C4-2B (cell line): ENCODE data around the gene TMEM221.

Source experiments
- H3K27ac ChIP-seq: fragments of 450-650 bp; 2 replicates; pipeline ENCODE4 v1.5.1; 2017
- ZFX ChIP-seq: fragments of 450-650 bp; IDR thresholded peaks from 2 replicates; pipeline ENCODE4 v1.6.1; 2017
- TF ChIP-seq, protein P1 (sequence below): fragments of 450-650 bp; conservative IDR thresholded peaks from 2 replicates; pipeline ENCODE4 v1.5.1; 2017; ENCODE audit warnings: mild to moderate bottlenecking

TMEM221 gene

DNA sequence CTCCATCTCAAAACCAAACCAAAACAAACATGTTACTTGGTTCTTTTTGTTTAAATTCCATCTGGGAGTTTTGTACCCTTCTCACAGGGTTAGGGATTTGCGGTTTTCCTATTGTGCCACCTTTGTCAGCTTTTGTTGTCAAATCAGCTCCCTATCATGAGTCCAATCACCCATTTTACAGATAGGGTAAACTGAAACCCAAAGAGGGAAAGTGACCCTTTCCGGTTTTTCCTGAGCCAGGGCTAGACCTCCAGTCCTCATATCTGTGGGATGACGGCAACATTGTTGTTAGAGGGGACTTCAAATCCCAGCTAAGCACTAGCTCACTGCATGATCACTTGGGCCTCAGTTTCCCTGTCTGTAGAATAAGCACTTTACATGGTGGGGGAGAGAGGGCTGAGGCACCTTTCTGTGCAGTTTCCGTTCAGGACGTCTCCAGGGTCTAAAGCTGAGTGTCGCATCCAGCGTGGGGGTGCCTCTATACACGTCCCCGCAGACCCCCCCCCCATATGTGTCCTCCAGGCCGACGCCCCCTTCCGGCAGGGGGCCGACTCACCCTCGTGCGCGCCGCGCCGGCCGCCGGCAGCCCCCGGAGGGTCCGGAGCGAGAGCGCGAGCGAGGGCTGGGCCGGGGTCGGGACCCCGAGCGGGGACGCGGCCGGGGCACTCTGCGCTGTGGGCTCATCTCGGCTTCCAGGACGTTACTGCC is 58.4 kb downstream of the TMEM221 start:
- H3K27ac ChIP-seq, result no peak overlapping the region

DNA sequence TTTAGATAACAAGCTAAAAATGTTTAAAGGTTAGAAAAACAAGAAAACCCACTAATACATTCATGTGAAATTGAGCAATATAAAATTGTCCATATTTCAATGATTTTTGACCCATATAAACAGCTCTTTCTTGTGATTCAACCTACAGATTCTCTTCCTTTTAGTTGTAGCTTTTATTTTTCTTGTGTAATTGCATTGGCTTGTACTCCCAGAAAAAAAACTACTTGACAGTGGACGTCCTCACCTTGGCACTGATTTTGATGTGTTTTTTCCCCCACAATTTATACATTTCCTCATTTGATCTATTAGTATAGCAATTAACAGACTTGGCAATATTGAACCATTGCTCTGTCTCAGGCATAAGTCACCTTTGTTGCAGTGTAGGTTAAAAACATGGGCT is 59.2 kb downstream of the TMEM221 start:
- no peak for TF ChIP-seq ZFX
- TF ChIP-seq, protein P1, sequence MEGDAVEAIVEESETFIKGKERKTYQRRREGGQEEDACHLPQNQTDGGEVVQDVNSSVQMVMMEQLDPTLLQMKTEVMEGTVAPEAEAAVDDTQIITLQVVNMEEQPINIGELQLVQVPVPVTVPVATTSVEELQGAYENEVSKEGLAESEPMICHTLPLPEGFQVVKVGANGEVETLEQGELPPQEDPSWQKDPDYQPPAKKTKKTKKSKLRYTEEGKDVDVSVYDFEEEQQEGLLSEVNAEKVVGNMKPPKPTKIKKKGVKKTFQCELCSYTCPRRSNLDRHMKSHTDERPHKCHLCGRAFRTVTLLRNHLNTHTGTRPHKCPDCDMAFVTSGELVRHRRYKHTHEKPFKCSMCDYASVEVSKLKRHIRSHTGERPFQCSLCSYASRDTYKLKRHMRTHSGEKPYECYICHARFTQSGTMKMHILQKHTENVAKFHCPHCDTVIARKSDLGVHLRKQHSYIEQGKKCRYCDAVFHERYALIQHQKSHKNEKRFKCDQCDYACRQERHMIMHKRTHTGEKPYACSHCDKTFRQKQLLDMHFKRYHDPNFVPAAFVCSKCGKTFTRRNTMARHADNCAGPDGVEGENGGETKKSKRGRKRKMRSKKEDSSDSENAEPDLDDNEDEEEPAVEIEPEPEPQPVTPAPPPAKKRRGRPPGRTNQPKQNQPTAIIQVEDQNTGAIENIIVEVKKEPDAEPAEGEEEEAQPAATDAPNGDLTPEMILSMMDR, result no peak
- no peak overlapping the region for H3K27ac ChIP-seq

More for the DNA sequence above, 58.4 kb downstream of the TMEM221 start:
- TF ChIP-seq, protein P1, result no peak
- no peak for TF ChIP-seq ZFX

DNA sequence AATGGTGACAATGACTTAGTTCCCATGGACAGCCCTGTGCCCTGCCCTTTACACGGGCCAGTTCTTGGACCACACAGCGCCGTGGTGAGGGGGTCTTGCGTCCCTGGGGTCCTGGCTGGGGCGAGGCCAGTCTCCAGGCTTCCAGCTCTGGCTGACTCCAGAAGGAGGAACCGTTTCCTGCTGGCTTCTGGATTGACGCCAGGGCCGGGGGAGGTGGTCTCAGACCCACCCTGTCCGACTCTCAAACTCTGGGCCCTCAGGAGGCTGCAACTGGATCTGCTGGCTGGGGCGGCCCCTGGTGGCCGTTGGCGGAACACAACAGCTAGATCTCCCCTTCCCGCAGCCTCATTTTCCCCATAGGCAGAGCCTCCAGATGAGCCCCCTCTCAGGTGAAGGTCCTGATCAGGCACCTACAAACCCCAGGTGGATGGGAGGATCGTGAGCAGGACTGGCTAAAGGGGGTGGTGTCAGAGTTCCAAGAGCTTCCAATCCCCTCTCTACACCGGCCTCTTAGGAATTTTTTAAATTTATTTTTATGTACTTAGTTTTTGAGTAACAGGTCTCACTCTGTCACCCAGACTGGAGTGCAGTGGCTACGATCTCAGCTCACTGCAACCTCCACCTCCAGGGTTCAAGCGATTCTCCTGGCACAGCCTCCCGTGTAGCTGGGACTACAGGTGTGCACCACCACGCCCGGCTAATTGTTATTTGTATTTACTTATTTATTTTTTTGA is 62.4 kb downstream of the TMEM221 start:
- H3K27ac ChIP-seq, result no peak overlapping the region
- TF ChIP-seq ZFX, result no peak
- TF ChIP-seq, protein P1, result peak; percentile 95
